ENCODE measurements around the gene PPIB. TPM values are rescaled to one million over a fixed set of nuclear protein-coding genes. Genes with fewer than 3 reads are reported as not detected.

PPIB gene
- total and polyA plus RNA-seq, 2 donors (not counting 1 experiment from before 2014, with no cell fraction given): 108 to 176 TPM

GRCh38 chr15:64205202-64205601 lies 42.4 kb upstream of the PPIB start:
- no peak overlapping the region for H3K27ac Mint-ChIP-seq
- no peak overlapping the region for H2AFZ ChIP-seq (ENCODE audit: insufficient read depth, low read depth, low read length, poor library complexity, severe bottlenecking)

GRCh38 chr15:64197425-64197824 lies 34.6 kb upstream of the PPIB start:
- no peaks in the 10 kb centered on the region for H3K9me3 ChIP-seq (ENCODE audit: control extremely low read depth in 1 of 3, control insufficient read depth in 2 of 3, insufficient read depth in 1 of 3, low read length in 2 of 3)
- H3K36me3 ChIP-seq (replicated peaks in 1 of 2; ENCODE audit: control extremely low read depth in 1 of 2, control insufficient read depth in 1 of 2, extremely low read depth in 1 of 2, insufficient read depth in 2 of 2, low read length in 1 of 2): peaks cover 0 to 21% of the 10 kb centered on the region in 2 experiments
- POLR2A ChIA-PET: no interaction called here

More at GRCh38 chr15:64205202-64205601, 42.4 kb upstream of the PPIB start:
- no peak overlapping the region for H3K27ac ChIP-seq (ENCODE audit: low read length in 2 of 2)
- ChIA-PET POLR2A (no interaction called here), CTCF (no interaction called here)
- no peak overlapping the region for H3K4me3 Mint-ChIP-seq
- ATAC-seq (ENCODE audit: low read depth) (no peak), DNase-seq (no peak)
- H3K9ac ChIP-seq (ENCODE audit: low read length): no peak overlapping the region
- peaks cover 1% of the 10 kb centered on the region for H3K4me1 Mint-ChIP-seq
- TF ChIP-seq CTCF (IDR thresholded peaks at IDR 0.05) (no peak), EZH2 (IDR thresholded peaks at IDR 0.05; ENCODE audit: borderline replicate concordance, insufficient read depth, low read depth, low read length, poor library complexity, severe bottlenecking) (no peak)
- no peaks in the 10 kb centered on the region for H4K20me1 ChIP-seq (ENCODE audit: control insufficient read depth, insufficient read depth, low read length, poor library complexity, severe bottlenecking)
- peaks cover 0 to 22% of the 10 kb centered on the region in 2 experiments for H3K36me3 ChIP-seq (replicated peaks in 1 of 2; ENCODE audit: control extremely low read depth in 1 of 2, control insufficient read depth in 1 of 2, extremely low read depth in 1 of 2, insufficient read depth in 2 of 2, low read length in 1 of 2)
- H3K27me3 Mint-ChIP-seq: no peaks in the 10 kb centered on the region
- no peaks in the 10 kb centered on the region for H3K27me3 ChIP-seq (replicated peaks in 1 of 4; ENCODE audit: control extremely low read depth in 1 of 4, control insufficient read depth in 3 of 4, insufficient read depth in 4 of 4, low read length in 3 of 4)
- no peaks in the 10 kb centered on the region for H3K79me2 ChIP-seq (ENCODE audit: control insufficient read depth, insufficient read depth, low read length)
- intact Hi-C loops (cut with micrococcal nuclease): no loop called here
- no peaks in the 10 kb centered on the region for H3K9me3 Mint-ChIP-seq (ENCODE audit: insufficient read depth)
- no peak overlapping the region for H3K4me2 ChIP-seq (replicated peaks; ENCODE audit: low read depth, low read length, poor library complexity, severe bottlenecking)
- no peaks in the 10 kb centered on the region for H3K9me3 ChIP-seq (ENCODE audit: control extremely low read depth in 1 of 3, control insufficient read depth in 2 of 3, insufficient read depth in 1 of 3, low read length in 2 of 3)
- H3K4me3 ChIP-seq (ENCODE audit: control extremely low read depth in 1 of 5, extremely low read depth in 1 of 5, insufficient read depth in 1 of 5, low read depth in 2 of 5, low read length in 4 of 5): no peak overlapping the region
- no peaks in the 10 kb centered on the region for H3K4me1 ChIP-seq (ENCODE audit: control insufficient read depth in 2 of 2, insufficient read depth in 2 of 2, low read length in 2 of 2)

More at GRCh38 chr15:64197425-64197824, 34.6 kb upstream of the PPIB start:
- TF ChIP-seq CTCF (IDR thresholded peaks at IDR 0.05) (no peak), EZH2 (IDR thresholded peaks at IDR 0.05; ENCODE audit: borderline replicate concordance, insufficient read depth, low read depth, low read length, poor library complexity, severe bottlenecking) (no peak)
- no peak overlapping the region for H3K4me3 Mint-ChIP-seq
- intact Hi-C loops (cut with micrococcal nuclease): no loop called here
- Histone ChIP-seq H4K20me1 (ENCODE audit: control insufficient read depth, insufficient read depth, low read length, poor library complexity, severe bottlenecking) (no peaks in the 10 kb centered on the region), H3K9ac (ENCODE audit: low read length) (no peak overlapping the region), H3K27me3 (replicated peaks in 1 of 4; ENCODE audit: control extremely low read depth in 1 of 4, control insufficient read depth in 3 of 4, insufficient read depth in 4 of 4, low read length in 3 of 4) (no peaks in the 10 kb centered on the region), H3K4me3 (ENCODE audit: control extremely low read depth in 1 of 5, extremely low read depth in 1 of 5, insufficient read depth in 1 of 5, low read depth in 2 of 5, low read length in 4 of 5) (no peak overlapping the region), H2AFZ (ENCODE audit: insufficient read depth, low read depth, low read length, poor library complexity, severe bottlenecking) (no peak overlapping the region), H3K27ac (ENCODE audit: low read length in 2 of 2) (no peak overlapping the region), H3K4me2 (replicated peaks; ENCODE audit: low read depth, low read length, poor library complexity, severe bottlenecking) (no peak overlapping the region), H3K79me2 (ENCODE audit: control insufficient read depth, insufficient read depth, low read length) (no peaks in the 10 kb centered on the region), H3K4me1 (ENCODE audit: control insufficient read depth in 2 of 2, insufficient read depth in 2 of 2, low read length in 2 of 2) (no peaks in the 10 kb centered on the region)
- H3K27ac Mint-ChIP-seq: no peak overlapping the region
- H3K9me3 Mint-ChIP-seq (ENCODE audit: insufficient read depth): no peaks in the 10 kb centered on the region
- DNase-seq (no peak), ATAC-seq (ENCODE audit: low read depth) (no peak)
- no peaks in the 10 kb centered on the region for H3K4me1 Mint-ChIP-seq
- CTCF ChIA-PET: interaction anchor here (0.7 to 1.1 kb wide), 2 partner anchors 476 to 1181 kb away, joined by 3 to 4 read pairs; no protein-coding TSS in a partner anchor
- 100% methylated on average over 1 of the region's 1 CpG for WGBS (ENCODE audit: insufficient coverage)
- no peaks in the 10 kb centered on the region for H3K27me3 Mint-ChIP-seq

Data from B cell (primary cell).